ENCODE results near the gene DYNC1I1. TPM values are rescaled to one million over a fixed set of nuclear protein-coding genes. Genes with fewer than 3 reads are reported as not detected.

Gene DYNC1I1
- total RNA-seq, 4 donors from 2014 or later: 1.4 to 10.7 (median 3.4) TPM

GRCh38 chr7:96114190-96114589, 341.8 kb downstream of the DYNC1I1 start:
- no peak for DNase-seq
- H3K27me3 ChIP-seq: no peaks in the 10 kb centered on the region
- H3K4me3 ChIP-seq: no peak overlapping the region
- H3K27ac ChIP-seq: no peak overlapping the region
- no peak for TF ChIP-seq POLR2A (IDR thresholded peaks at IDR 0.05)
- no peak for TF ChIP-seq CTCF (IDR thresholded peaks at IDR 0.05)
- no peaks in the 10 kb centered on the region for H3K36me3 ChIP-seq
- no peaks in the 10 kb centered on the region for H3K4me1 ChIP-seq
- no peaks in the 10 kb centered on the region for H3K9me3 ChIP-seq

GRCh38 chr7:96116173-96116572, 343.8 kb downstream of the DYNC1I1 start:
- Histone ChIP-seq H3K27me3 (no peaks in the 10 kb centered on the region), H3K36me3 (peaks cover 0 to 17% (median 0%) of the 10 kb centered on the region in 3 donors), H3K27ac (no peak overlapping the region), H3K4me3 (no peak overlapping the region), H3K4me1 (no peaks in the 10 kb centered on the region), H3K9me3 (no peaks in the 10 kb centered on the region)
- DNase-seq: no peak
- TF ChIP-seq POLR2A (IDR thresholded peaks at IDR 0.05): no peak
- no peak for TF ChIP-seq CTCF (IDR thresholded peaks at IDR 0.05)

GRCh38 chr7:96118449-96119001, 346.2 kb downstream of the DYNC1I1 start:
- H3K4me1 ChIP-seq: no peaks in the 10 kb centered on the region
- H3K9me3 ChIP-seq: no peaks in the 10 kb centered on the region
- no peak for DNase-seq
- H3K27ac ChIP-seq: no peak overlapping the region
- no peaks in the 10 kb centered on the region for H3K27me3 ChIP-seq
- TF ChIP-seq CTCF (IDR thresholded peaks at IDR 0.05): no peak
- H3K36me3 ChIP-seq: peaks cover 0 to 26% (median 0%) of the 10 kb centered on the region in 3 donors
- H3K4me3 ChIP-seq: no peak overlapping the region

- Histone ChIP-seq H3K36me3 (peaks cover 0 to 26% (median 0%) of the 10 kb centered on the region in 3 donors), H3K9me3 (no peaks in the 10 kb centered on the region), H3K4me3 (no peak overlapping the region), H3K27ac (no peak overlapping the region), H3K27me3 (no peaks in the 10 kb centered on the region), H3K4me1 (no peaks in the 10 kb centered on the region)
- DNase-seq: no peak
- TF ChIP-seq CTCF (IDR thresholded peaks at IDR 0.05): no peak
- TF ChIP-seq POLR2A (IDR thresholded peaks at IDR 0.05): no peak
Measured at GRCh38 chr7:96120445-96121225, 348.3 kb downstream of the DYNC1I1 start.

- no peak overlapping the region for H3K4me3 ChIP-seq
- no peak overlapping the region for H3K27ac ChIP-seq
- no peaks in the 10 kb centered on the region for H3K9me3 ChIP-seq
- H3K4me1 ChIP-seq: no peaks in the 10 kb centered on the region
- TF ChIP-seq CTCF (IDR thresholded peaks at IDR 0.05): no peak
- peaks cover 0 to 26% (median 0%) of the 10 kb centered on the region in 3 donors for H3K36me3 ChIP-seq
- no peaks in the 10 kb centered on the region for H3K27me3 ChIP-seq
- no peak for DNase-seq
Measured at GRCh38 chr7:96121752-96122151, 349.4 kb downstream of the DYNC1I1 start.
